GM18870 (cell line): ENCODE results near the gene HAGH.

ENCODE experiments used
- ATAC-seq: cut with Tn5 transposase; IDR thresholded peaks from one replicate; pipeline ENCODE4 v1.9.1; 2021; ENCODE audit warnings: moderate library complexity; ENCODE audit not compliant: unreplicated experiment

The HAGH gene

DNA sequence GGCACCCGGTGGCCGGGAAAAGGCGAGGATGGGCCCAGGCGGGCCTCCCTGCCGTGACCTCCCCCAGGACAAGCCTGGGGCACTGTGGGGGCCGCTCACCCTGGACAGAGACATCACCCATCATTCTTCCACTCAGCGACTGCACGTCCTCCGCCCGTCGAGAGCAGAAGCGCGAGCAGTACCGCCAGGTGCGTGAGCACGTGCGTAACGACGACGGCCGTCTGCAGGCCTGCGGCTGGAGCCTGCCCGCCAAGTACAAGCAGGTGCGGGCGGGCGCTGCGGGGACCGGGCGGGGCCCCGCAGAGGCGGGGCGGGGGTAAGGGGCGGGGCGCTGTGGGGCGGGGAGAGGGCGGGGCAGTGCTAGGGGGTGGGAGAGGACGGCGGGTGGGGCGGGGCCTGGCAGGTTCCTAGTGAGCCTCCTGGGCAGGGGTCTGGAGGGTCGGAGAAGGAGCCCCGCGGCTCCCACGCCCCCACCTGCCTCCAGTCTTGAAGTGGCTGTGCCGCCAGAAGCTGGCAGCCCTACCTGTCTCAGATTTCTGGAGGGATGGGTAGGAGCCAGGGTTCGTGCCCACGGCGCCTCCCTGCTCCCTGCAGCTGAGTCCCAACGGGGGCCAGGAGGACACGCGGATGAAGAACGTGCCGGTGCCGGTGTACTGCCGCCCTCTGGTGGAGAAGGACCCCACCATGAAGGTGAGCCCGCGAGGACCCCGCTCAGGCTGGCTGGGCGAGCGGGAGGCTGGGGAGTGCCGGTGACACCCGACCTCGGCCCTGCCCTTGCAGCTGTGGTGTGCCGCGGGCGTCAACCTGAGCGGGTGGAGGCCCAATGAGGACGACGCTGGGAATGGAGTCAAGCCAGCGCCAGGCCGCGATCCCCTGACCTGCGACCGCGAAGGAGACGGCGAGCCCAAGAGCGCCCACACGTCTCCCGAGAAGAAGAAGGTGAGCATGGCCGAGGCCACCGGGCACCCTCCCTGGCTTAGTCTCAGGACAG lies 62.8 kb downstream of the HAGH start:
- ATAC-seq = no peak

DNA sequence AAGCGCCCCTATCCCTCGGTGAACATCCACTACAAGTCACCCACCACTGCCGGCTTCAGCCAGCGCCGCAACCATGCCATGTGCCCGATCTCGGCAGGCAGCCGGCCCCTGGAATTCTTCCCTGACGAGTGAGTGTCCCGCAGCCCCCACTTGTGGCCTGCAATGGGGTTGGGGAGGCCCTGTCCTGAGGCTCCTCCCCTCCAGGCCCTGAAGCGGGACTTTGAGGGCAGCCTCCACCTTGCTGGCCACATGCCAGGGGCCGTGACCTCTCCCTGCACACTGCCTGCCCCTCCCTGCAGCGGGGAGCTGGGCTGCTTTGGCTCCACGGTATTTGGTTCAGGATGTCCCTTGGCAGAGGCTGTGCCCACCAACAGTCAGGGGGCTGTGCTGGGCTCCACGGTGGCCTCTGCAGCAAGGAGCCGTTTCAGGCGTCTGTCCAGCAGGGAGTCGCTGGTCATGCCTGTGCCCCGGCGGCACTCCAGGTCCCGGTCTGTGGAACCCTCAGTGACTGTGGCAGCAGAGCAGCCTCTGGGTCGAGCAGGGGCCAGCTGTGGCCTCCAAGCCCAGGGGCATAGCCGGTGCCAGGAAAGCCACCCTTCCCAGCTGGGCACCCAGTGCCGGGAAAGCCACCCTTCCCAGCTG lies 63.6 kb downstream of the HAGH start:
- ATAC-seq = no peak

DNA sequence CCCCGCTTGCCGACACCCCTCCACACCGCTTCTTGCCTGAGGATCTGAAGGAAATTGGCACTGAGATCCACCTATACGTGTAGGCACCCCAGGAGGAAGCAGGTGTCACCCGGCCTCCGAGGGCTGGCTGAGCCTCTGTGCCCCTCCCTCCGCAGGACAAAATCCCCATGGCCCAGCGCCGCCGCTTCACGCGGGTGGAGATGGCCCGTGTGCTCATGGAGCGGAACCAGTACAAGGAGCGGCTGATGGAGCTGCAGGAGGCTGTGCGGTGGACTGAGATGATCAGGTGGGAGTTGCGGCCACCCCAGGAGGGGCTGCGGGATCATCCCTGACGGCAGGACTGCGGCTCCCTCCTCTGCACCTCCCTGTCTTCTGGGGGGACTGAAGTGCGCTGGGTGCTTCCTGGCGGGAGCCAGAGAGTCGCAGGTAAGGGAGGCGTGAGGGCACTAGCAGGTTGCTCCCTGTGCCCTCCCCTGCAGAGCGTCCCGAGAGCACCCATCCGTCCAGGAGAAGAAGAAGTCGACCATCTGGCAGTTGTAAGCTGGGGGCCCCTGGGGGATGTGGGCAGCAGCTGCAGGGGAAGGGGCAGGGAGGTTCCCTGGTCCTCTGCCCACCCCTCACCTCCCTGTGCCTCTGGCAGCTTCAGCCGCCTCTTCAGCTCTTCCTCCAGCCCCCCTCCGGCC lies 64.3 kb downstream of the HAGH start:
- no peak for ATAC-seq

DNA sequence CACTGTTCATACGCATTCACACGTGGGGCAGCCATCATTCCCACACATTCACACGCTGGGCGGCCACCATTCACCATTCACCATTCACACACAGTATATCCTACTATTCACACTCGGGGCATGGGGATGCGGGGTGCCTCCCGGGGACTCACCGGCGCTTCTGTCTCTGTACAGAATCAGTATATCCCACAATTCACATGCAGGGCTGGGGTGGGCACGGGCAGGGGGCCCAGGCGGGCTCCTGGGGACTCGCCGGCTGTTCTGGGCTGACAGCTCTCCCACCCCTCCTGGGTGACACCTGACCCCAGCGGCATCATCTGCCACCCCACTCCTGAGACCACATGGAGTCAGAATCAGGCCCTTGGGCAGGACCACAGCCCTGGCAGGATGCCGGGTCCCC lies 64.9 kb downstream of the HAGH start:
- no peak for ATAC-seq

DNA sequence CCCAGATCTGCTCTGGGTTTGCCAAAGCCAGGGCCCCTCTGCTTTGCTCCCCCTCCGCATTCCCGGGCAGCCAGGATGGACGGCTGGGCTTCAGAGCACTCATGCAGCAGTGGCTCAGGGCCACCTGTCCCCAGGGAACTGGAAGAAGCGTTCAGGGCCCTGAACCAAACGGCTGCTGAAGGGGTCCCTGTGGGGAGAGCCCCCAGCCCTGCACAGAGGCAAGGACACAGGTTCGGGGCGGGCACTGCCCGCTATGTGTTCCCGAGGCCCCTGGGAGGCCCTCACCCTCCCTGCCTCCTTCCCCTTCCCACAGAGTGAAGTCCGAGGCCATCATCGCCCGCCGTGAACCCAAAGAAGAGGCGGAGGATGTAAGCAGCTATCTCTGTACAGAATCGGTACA lies 65.7 kb downstream of the HAGH start:
- ATAC-seq = no peak

DNA sequence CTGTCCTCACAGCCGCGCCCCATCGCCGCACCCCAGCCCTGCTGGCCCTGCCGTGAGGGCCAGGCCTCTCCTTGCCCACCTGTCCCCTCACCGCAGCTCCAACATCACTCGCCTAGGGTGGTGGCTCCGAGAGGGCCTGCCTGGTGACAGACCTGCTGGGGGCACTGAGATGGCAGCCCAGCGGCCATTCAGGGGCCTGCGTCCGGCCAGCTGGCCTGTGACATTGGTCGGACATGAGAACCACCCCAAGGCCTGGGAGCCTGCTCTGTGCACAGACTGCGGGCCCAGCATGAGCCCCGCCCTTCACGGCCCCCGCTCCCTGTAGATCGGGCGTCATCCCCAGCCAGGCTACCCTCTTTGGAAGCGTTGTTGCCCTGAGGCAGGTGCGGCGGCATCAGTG lies 67.1 kb downstream of the HAGH start:
- no peak for ATAC-seq

DNA sequence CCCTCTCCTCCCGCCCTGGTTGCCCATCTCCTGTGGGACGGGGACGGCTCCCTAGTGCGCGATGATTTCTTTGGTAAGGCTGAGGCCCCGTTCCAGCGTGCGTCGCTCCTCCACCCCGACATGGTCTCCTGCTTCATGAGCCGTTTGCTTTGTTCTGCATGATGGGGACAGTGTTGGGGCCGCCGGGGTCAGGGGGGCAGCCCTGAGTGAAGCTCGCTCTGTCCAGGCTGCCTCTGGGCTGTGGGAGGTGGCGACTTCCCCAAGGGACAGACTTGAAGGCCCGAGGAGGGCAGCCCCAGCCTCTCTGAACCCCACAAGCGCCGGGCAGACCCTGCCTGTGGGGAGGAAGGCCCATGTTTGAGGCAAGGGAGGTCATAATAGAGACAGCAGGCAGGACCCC lies 67.7 kb downstream of the HAGH start:
- ATAC-seq = no peak

DNA sequence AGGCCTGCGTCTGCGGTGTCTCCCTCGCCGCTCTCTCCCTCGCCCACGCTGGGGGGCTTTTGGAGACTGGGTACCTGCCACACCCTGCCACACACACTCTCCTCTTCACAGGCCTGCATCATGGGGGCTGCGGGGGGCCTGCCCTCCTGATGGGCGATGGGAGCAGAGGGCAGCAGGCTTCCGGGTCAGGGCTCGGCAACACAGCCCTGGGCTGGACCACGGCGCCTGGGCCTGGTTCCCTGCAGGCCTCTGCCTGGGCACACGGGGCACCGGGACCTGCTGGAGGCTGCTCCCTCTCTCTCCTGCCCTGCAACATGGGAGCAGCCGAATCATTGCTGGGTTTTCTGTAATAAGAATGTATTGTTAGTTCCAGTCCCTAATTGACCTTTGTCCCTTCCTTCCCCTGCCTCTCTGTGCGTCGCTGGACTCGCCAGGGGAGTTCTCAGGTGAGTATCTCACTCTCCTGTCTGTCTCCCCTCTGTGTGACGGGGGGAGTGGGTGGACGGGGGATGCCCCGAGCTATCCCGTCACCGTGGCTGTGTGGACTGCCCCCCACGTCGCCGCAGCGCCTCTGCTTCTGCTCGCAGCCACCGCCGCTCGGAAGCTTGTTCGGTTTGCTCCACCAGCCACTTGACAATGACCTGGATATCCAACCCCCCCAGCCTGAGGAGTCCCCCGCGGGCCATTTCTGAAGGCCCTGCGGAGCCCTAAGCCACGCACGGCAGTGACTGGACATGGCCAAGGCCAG lies 68.7 kb downstream of the HAGH start:
- ATAC-seq = no peak
